A549 treated with Mapracorat at 1 μM for 4 hours (cell line): ENCODE measurements around the gene TTC9. TPM values are rescaled to one million over a fixed set of nuclear protein-coding genes. Genes with fewer than 3 reads are reported as not detected.

Experiments
- total RNA-seq: library from RNA; stranded (reverse); fragments of 200-300 nt; extraction: Qiagen RNA extraction; gene quantifications from 5 replicates; pipeline ENCODE4 v1.2.3, GENCODE V29; 2022

Gene TTC9
- 2.5 to 3.0 TPM (median 2.8 TPM) in 5 replicates for total RNA-seq

GRCh38 chr14:70641548-70642302, at the start of gene TTC9:
TSS of gene TTC9 (plus strand) at chr14:70641916. CDS start at chr14:70642130, 214 bp downstream.

GRCh38 chr14:70600382-70601157, 41.1 kb upstream of the TTC9 start, which contains the start of gene MED6:
TSS of gene MED6 (minus strand) at chr14:70600655. CDS start at chr14:70600637, 18 bp downstream.

Other genes starting within 250 kb of the TTC9 start
- gene SYNJ2BP, start 224.8 kb upstream of the TTC9 start, total RNA-seq = 8.1 to 12.8 TPM (median 9.7 TPM) in 5 replicates
- gene ADAM21, start 189.7 kb upstream of the TTC9 start, total RNA-seq = 0.06 TPM in 2 of 5 replicates, not detected in the others
- not detected in 5 replicates for gene ADAM20, start 106.9 kb upstream of the TTC9 start, total RNA-seq
- gene MED6, start 41.3 kb upstream of the TTC9 start, total RNA-seq = 39.4 to 50.8 TPM (median 44.6 TPM) in 5 replicates
- 4.4 to 6.5 TPM (median 5.4 TPM) in 5 replicates for gene MAP3K9, start 167.6 kb downstream of the TTC9 start, total RNA-seq